Stimulated activated CD8-positive, alpha-beta memory T cell treated with anti-CD3 and anti-CD28 coated beads, Interleukin-15, amount 100 ng/mL, for 4 hours (primary cell): ENCODE results near the gene CASP10.
"Not testable (repeated sequence)": the region's sequence is repeated elsewhere in the genome, so short reads cannot be mapped to it uniquely, and the experiment has no call there.

Experiments used
- DNase-seq, 2 donors: peaks; one replicate each; pipeline ENCODE4 v3.0.0-alpha.2; 2020; ENCODE audit warnings: low read depth in 2 of 2

Gene CASP10, protein sequence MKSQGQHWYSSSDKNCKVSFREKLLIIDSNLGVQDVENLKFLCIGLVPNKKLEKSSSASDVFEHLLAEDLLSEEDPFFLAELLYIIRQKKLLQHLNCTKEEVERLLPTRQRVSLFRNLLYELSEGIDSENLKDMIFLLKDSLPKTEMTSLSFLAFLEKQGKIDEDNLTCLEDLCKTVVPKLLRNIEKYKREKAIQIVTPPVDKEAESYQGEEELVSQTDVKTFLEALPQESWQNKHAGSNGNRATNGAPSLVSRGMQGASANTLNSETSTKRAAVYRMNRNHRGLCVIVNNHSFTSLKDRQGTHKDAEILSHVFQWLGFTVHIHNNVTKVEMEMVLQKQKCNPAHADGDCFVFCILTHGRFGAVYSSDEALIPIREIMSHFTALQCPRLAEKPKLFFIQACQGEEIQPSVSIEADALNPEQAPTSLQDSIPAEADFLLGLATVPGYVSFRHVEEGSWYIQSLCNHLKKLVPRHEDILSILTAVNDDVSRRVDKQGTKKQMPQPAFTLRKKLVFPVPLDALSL

DNA sequence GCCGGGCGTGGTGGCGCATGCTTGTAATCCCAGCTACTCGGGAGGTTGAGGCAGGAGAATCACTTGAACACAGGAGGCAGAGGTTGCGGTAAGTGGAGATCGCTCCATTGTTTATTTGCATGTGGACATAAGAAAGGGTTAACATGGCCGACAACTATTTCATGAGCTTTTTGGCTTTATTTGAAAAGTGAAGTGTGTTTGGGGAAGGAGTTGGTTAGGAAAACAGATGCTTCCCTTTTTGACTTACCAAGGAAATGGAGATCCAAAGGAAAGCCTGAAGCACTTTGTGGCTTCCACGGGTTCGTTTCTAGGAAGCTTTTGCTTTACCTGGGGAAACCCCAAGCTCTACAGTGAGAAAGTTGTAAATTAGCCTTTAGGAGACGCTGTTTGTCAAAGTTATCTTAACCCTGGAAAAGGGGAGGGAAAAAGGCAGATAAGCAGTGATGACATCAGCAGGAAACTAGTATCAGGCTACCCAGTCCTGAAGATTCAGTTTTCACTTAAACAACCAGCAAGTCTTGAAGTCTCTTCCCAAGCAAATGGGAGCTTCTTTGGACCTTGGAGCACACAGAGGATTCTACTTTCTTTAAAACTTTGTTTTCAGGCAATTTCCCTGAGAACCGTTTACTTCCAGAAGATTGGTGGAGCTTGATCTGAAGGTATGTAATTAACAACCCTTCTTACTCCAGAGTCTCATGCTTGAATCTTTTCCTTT is at the start of gene CASP10:
TSS of gene CASP10 (plus strand) at position 492 of the 715 bp plus-strand sequence. CDS start 2,637 bp downstream, outside the sequence.
- no peak for DNase-seq

DNA sequence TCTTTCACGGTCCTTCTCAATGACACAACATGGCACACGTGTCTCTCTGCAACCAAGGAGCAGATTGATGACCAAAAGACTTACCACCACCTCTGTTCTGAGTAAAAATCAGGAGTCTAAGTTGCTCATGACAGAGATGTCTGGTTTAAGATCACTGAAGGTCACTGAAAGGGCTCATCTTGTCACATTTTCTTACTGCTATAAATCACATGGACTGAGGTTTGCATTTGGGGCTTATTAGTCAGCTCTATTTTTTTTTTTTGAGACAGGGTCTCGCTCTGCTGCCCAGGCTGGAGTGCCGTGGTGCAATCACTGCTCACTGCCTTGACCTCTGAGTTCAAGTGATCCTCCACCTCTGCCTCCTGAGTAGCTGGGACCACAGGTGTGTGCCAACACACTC is 47.6 kb upstream of the CASP10 start:
- DNase-seq: no peak

DNA sequence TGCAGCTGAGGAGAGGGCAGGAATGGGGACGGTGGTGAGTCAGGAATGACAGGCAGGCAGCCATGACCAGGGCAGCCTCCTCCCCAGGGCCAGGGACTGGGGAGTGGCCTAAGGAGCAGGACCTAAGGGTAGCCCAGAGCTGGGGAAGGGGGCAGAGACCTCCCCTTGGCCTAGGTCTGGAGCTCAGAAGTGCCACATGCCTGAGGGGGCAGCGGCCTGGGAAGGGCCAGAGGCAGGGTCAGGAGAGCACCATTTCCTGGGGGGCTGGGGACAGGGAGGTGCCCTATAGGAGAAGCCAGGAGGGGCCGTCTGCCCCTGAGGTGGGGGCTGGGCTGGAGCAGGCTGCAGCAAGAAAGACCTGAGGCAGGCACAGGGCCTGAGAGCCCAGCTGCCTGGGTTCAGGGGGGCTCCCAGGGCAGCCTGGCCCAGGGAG is 46.0 kb upstream of the CASP10 start:
- no peak for DNase-seq

DNA sequence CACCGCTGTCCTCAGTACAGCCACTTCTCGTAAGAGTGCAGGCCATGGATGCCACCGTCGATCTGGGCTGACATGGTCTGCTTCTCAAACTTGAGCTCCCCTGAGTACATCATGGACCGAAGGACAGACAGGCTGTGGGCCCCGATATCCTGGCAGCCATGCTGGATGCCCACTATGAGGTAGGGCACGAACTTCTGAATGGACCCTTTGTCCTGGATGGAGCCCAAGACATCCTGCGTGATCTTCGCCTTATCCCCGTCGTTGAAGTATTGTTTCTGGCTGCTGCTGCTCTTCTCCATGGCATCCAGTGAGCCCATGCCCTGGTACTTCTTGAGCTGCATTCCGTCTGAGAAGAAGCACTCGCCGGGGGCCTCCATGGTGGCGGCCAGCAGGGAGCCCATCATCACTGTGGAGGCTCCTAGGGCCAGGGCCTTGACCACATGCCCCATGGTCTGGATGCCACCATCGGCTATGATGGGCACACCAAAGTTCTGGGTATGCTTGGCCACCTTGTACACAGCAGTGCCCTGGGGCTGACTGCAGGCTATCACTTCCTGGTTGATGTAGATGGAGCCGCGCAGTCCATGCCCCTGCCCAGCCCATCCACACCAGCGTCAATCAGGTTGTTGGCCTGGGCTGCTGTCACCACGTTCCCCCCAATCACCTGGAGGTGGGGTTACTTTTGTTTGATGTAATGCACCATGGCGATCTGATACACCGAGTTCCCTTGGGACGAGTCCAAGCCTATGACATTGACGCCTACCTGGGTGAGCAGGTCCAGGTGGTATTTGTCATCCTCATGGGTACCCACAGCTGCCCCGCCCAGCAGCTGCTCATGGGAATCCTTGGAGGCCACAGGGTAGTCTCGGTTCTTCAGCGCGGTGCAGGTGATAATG is 45.2 kb upstream of the CASP10 start:
- no peak for DNase-seq

DNA sequence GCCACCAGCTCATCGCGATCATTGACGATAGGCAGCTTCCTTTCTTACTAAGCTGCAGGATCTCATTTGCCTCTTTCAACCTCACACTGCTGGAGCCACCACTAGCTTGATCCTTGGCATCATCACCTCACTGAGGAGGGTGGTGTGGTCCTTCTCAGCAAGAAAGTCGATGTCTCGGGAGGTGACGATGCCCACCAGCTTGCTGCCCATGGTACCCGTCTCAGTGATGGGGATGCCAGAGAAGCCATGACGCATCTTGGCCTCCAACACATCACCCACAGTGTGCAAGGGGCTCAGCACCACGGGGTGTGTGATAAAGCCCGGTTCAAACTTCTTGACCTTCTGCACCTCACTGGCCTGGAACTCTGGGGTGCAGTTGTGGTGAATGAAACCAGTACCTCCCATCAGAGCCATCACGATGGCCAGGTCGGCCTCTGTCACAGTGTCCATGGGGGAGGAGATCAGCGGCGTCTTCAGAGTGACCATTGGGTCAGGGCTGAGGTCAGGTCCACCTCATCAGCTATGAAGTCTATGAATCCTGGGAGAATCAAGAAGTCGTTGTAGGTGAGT is 44.5 kb upstream of the CASP10 start:
- no peak for DNase-seq

DNA sequence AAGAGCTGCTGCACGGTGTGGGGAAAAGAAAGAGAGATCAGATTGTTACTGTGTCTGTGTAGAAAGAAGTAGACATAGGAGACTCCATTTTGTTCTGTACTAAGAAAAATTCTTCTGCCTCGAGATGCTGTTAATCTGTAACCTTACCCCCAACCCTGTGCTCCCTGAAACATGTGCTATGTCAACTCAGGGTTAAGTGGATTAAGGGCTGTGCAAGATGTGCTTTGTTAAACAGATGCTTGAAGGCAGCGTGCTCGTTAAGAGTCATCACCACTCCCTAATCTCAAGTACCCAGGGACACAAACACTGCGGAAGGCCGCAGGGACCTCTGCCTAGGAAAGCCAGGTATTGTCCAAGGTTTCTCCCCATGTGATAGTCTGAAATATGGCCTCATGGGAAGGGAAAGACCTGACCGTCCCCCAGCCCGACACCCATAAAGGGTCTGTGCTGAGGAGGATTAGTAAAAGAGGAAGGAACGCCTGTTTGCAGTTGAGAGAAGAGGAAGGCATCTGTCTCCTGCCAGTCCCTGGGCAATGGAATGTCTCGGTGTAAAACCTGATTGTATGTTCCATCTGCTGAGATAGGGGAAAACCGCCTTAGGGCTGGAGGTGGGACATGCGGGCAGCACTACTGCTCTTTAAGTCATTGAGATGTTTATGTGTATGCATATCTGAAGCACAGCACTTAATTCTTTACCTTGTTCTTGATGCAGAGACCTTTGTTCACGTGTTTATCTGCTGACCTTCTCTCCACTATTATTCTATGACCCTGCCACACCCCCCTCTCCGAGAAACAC is 43.8 kb upstream of the CASP10 start:
- not testable (repeated sequence) for DNase-seq

DNA sequence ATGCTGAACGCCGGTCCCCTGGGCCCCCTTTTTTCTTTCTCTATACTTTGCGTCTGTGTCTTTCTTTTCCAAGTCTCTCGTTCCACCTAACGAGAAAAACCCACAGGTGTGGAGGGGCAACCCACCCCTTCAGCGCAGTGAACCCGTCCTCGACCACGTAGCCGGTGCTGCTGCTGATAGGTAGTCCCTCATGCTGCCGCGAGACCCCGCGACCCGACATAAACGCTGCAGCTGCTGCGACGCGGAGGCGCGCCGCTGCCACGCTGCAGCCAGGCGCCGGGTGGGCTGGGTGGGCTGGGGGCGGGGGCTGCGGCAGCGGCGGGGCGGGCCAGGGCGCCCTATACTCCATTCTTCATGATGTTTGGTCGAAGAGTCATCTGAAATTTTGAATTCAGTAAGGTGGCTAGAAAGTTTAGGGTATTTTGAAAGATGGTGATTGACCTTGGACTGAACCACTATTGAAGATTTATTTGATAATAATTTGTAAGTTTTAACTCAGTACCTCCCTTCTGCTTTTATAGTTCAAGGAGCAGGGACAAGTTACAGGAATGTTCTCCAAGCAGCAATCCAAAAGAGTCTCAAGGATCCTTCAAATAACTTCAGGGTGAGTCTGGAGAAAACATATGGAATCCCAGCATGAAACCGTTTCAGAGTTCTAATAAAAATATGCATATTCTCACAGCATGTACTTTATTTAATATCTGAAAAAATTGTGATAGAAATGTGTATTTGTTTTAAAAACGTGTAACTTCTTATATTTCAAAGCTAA is 42.9 kb upstream of the CASP10 start:
- no peak for DNase-seq

DNA sequence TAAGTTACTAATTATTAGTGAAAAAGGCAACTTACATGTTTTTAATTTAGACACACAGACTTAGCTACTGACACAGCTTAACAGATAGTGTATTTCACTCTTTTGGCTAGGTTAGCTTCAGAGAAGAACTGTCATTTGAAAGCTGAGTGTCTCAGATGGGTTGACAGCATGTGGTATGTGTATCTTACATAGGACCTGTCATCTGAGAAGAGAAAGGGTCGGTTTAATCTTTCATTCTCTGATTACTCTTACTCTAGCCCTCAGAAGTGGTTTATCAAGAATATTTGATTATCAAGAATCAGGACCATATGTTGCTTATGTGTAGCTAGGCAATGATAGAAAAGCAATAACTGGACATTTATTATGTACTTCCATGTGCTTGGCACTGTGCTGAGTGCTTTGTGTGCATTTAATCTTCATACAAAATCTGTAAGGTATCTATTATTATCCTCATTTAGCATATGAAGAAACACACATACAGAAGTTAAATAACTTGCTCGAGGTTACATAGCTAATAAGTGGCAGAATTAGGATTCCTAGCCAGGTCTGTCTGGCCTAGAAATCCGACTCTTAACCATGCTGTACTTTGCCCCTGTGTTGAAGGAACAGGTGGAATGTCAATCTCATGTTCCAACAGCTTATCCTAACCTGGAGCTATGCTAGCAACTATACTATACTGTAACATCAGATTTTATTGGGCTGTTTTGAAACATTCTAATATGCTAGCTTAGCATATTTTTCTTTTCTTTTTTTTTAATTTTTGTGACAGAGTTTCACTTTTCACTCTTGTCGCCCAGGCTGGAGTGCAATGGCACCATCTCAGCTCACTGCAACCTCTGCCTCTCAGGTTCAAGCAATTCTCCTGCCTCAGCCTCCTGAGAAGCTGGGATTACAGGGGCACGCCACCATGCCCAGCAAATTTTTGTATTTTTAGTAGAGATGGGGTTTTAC is 38.6 kb upstream of the CASP10 start:
- no peak for DNase-seq

DNA sequence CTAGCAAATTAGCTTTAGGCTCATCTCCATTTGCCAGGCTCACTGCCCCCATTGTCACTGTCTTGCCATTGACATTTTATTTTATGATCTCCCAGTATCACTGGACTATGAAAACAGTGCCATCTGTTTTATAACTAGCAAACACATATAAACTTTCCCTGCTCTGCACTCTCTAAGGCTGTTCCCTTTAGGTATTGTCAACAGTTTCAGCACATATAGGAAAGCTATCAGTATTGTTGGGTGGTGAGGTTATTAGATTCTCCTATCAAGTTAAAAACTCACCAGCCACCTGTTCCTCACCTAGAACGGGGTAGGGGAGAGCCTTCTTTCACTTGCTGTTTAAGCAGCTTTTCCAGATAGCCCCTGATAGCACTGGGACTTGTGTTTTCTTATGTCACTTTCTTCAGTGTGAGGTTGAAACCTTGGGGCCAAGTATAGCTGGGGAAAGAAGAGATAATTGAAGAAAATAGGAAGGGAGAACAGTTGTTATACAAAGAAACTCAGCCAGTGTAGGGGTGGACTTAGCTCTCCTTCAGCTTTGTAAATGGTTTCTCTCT is 34.4 kb upstream of the CASP10 start:
- no peak for DNase-seq

DNA sequence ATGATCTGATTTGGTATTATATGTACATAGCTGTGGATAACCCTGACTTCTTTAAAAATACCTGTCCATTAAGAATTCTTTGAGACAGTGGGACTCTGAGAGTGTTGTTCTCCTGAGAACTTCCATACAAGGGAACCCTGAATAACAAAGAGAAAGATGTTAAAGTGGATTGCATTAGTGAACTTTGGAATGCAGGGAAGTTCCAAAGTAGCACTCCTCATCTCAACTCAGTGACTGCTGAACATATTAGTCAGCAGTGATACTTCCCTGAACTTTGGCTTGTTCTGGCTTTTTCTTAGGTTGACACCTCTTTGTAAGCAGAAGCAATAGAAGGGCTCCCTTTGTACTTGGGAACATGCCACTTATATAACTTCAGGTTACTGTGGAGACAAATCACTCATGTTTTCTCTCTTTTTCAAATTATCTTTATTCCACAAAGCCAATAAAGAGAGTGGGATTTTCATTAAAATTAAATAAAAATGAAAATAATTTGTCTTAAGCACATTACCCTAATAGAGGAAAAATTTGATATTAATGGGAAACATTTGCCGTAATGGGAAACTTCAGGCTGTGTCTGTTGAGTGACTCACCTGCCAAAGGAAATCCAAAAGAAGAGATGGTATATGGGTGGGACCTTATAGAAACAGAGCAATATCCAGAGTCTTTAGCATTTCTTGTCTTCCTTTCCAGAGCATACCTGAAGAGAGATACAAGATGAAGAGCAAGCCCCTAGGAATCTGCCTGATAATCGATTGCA is 33.7 kb upstream of the CASP10 start:
- DNase-seq: no peak

DNA sequence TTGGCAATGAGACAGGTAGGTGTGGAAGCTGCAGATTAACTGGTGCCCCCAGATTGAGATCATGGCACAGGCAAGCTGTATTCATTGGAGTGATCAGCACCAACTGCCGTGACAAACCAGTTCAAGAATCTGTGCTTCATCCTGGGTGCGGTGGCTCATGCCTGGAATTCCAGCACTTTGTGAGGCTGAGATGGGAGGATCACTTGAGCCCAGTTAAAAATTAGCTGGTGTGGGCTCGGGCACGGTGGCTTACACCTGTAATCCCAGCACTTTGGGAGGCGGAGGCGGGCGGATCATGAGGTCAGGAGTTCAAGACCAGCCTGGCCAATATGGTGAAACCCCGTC is 33.1 kb upstream of the CASP10 start:
- DNase-seq: not testable (repeated sequence)

DNA sequence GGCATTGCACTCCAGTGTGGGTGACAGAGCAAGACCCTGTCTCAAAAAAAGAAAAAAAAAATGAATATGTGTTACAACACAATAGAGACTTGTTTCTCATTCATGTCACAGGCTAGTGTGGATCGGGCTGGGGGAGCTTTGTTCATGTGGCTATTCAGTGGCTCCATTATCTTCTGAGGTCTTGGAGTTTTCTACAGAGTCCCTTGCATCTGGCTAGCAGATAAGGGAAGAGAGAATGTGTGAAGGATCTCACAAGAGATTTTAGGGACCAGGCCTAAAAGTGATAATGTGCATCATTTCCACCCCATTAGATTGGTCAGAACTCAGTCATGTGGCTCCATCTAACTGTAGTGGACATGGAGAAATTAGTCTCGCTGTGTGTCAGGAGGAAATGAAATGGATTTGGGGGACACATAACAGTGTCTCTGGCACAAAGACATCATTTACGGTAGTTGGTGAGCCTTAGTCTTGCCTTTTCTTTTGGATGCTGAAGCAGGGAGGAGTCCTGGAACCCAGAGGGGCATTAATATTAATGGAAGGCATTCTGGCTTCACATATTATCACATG is 32.4 kb upstream of the CASP10 start:
- no peak for DNase-seq

DNA sequence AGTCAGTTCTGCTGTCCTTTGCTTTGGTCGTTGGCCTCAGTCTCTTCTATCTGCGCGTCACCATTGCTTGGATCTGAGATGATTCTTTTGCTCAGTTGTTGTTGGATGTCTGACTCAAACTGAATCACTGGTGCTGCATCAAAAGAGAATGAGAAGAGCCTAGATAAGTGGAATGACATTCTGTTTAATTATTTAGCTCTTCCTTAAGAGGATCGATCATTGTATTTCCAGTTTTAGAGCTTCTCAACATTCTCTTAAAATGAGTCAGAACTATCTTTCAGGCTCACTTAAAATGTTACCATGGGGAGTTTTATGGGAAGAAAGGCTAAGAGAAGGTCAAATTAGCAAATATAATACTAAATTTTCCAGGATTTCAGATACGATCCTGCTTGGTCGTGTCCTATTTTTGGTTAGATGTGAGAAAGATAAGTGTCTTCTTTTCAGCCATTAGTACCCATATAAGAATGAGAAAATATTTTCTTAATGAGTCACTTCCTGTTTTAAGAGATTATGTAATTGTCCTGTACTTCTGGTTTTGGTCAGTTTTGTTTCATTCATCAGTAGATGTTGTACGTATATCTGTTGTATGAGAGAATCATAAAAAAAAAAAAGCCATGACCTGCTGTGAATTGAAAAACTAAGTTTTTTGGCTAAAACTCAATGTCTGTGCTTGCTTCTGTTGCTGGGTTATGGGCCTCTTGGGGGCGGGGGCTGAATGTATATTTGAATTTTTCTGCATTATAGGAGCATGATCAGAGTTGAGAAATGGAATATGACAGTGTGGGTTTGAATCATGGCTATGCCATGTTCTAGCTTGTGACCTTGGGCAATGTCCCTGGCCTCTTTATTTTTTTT is 31.6 kb upstream of the CASP10 start:
- DNase-seq: no peak

DNA sequence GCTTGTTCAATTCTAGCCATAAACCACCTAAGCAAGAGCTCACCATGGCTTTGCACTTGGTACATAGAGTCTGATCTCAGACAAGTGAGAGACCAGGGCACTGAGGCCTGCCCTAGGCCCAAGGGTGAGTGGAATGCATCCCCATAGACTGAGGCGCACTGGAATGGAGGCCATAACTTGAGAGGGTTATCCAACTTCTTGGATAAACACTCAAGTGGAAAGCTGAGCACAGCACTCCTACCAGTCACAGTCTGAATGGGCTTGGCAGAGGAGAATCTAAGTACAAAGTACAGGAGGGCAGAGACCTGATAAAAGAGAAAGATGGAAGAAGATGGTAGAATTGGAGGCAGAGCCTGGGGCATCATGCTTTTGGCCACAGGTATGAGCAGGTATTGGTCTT is 30.4 kb upstream of the CASP10 start:
- no peak for DNase-seq

DNA sequence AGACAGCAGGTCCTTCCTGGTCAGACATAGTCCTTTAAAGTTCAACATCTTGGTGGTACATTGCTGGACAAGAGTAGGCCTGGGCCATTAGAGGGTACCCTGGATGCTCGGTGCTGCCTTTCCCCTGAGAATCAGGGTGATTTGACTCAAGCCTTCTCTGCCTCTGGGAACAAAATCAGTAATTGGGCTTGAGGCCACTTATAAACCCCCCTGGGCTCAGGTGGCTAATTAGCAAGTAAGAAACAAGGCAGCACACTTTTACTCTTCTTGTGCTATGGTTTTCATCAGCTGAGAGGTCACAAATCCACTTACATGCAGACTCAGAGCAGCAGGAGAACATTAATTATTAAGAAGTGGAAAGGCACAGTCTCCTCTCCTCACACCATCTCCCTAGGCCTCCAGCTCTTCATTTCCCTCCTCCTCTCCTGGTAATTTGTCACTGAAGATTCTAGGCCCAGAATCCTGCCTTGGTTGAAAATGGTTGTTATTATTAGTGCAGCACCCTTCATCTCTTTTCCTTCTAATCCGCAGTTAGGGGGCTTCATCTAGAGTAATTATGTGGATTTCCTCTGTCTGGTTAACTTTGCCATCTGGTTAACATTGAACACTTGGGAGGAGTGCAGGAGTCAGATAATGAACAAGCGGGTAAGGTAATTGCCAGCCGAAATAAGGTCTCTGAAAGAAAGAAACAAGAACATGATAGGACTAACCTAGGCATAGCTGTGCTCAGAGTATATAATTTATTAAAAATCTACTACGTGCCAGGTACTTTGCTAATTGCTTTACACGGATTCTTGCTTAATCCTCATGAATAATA is 29.7 kb upstream of the CASP10 start:
- no peak for DNase-seq
